Parathyroid adenoma (tissue), 2 donors: Measurements from ENCODE around the gene GAGE10.
"Not testable (repeated sequence)": the region's sequence is repeated elsewhere in the genome, so short reads cannot be mapped to it uniquely, and the experiment has no call there.

Experiments
- H2AFZ ChIP-seq: fragments of 300-600 bp; sonication (generic); one replicate; pipeline ENCODE4 v1.7.0; 2017; ENCODE audit warnings: antibody characterized with exemption, mild to moderate bottlenecking
- H3K27ac ChIP-seq: fragments of 300-600 bp; sonication (generic); one replicate; pipeline ENCODE4 v1.7.0; 2017
- H3K27me3 ChIP-seq: fragments of 300-600 bp; sonication (generic); one replicate; pipeline ENCODE4 v1.7.0; 2017; ENCODE audit warnings: low read length; ENCODE audit not compliant: control insufficient read depth, insufficient read depth
- H3K36me3 ChIP-seq: fragments of 300-600 bp; sonication (generic); one replicate; pipeline ENCODE4 v1.7.0; 2017; ENCODE audit warnings: low read length; ENCODE audit not compliant: control insufficient read depth, insufficient read depth
- H3K4me1 ChIP-seq: fragments of 300-600 bp; sonication (generic); one replicate; pipeline ENCODE4 v1.7.0; 2017; ENCODE audit warnings: control low read depth
- H3K4me2 ChIP-seq: fragments of 300-600 bp; sonication (generic); one replicate; pipeline ENCODE4 v1.7.0; 2017; ENCODE audit warnings: low read length
- H3K4me3 ChIP-seq: fragments of 300-600 bp; sonication (generic); one replicate; pipeline ENCODE4 v1.7.0; 2017; ENCODE audit warnings: low read depth, low read length
- H3K79me2 ChIP-seq: fragments of 300-600 bp; sonication (generic); one replicate; pipeline ENCODE4 v1.7.0; 2017; ENCODE audit warnings: control low read depth
- H3K9ac ChIP-seq: fragments of 300-600 bp; sonication (generic); one replicate; pipeline ENCODE4 v1.7.0; 2017; ENCODE audit warnings: mild to moderate bottlenecking
- H3K9me3 ChIP-seq: fragments of 300-600 bp; sonication (generic); one replicate; pipeline ENCODE4 v1.7.0; 2017; ENCODE audit warnings: low read length; ENCODE audit not compliant: control insufficient read depth
- TF ChIP-seq, protein P1 (sequence below): fragments of 300-600 bp; sonication (generic); IDR thresholded peaks from one replicate; pipeline ENCODE4 v1.7.0; 2017; ENCODE audit warnings: antibody characterized with exemption, mild to moderate bottlenecking
- donor health status: primary hyperparathyroidism.

Gene GAGE10

DNA sequence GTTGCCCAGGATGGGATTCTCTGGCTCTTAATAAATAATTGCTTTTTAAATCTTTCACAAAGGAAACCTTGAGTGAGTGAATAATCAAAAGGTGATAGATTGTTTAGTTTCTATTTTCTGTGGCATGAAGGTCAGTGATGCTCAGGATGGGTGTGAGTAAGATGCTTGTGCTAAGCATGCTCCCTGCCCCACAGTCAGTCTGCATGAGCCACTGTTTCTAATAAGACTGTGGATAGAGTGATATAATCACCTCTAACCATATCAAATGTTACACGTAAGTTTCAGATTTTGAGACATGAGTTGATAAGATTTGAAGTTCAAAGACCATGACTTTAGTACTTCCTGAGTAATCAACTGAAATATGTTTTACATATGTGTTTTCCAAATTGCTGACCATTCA lies 2.7 kb upstream of the GAGE10 start:
- no peaks in the 10 kb centered on the region for H3K27me3 ChIP-seq
- TF ChIP-seq, protein P1, sequence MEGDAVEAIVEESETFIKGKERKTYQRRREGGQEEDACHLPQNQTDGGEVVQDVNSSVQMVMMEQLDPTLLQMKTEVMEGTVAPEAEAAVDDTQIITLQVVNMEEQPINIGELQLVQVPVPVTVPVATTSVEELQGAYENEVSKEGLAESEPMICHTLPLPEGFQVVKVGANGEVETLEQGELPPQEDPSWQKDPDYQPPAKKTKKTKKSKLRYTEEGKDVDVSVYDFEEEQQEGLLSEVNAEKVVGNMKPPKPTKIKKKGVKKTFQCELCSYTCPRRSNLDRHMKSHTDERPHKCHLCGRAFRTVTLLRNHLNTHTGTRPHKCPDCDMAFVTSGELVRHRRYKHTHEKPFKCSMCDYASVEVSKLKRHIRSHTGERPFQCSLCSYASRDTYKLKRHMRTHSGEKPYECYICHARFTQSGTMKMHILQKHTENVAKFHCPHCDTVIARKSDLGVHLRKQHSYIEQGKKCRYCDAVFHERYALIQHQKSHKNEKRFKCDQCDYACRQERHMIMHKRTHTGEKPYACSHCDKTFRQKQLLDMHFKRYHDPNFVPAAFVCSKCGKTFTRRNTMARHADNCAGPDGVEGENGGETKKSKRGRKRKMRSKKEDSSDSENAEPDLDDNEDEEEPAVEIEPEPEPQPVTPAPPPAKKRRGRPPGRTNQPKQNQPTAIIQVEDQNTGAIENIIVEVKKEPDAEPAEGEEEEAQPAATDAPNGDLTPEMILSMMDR = no peak
- no peak overlapping the region for H3K27ac ChIP-seq
- no peak overlapping the region for H3K4me3 ChIP-seq
- no peaks in the 10 kb centered on the region for H3K79me2 ChIP-seq
- H3K36me3 ChIP-seq = no peaks in the 10 kb centered on the region
- no peaks in the 10 kb centered on the region for H3K4me1 ChIP-seq
- no peaks in the 10 kb centered on the region for H3K9me3 ChIP-seq
- no peak overlapping the region for H2AFZ ChIP-seq
- no peak overlapping the region for H3K9ac ChIP-seq
- H3K4me2 ChIP-seq = no peak overlapping the region

DNA sequence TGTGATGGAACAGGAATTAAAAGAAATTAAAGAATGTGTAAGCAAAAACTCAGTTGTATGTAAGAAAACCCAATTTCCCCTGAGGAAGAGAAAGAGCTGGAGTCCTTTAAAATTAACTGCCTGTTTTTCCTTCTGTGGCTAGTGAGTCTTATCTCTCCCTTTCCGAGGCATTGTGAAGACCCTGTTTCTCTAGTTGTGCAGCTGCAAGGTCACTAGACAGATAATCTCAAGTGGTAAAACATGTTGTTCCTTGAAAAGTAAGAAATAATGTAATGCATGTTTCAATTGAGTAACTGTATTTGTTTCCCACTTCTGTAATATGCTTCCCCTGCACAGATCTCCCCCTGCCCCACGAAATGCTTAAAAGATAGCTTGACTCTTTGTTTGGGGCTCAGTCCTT lies 4.3 kb downstream of the GAGE10 start:
- not testable (repeated sequence) for H3K27ac ChIP-seq, H3K27me3 ChIP-seq, H3K9ac ChIP-seq, H2AFZ ChIP-seq, H3K36me3 ChIP-seq, H3K4me2 ChIP-seq, H3K4me1 ChIP-seq, H3K9me3 ChIP-seq, H3K4me3 ChIP-seq, H3K79me2 ChIP-seq

DNA sequence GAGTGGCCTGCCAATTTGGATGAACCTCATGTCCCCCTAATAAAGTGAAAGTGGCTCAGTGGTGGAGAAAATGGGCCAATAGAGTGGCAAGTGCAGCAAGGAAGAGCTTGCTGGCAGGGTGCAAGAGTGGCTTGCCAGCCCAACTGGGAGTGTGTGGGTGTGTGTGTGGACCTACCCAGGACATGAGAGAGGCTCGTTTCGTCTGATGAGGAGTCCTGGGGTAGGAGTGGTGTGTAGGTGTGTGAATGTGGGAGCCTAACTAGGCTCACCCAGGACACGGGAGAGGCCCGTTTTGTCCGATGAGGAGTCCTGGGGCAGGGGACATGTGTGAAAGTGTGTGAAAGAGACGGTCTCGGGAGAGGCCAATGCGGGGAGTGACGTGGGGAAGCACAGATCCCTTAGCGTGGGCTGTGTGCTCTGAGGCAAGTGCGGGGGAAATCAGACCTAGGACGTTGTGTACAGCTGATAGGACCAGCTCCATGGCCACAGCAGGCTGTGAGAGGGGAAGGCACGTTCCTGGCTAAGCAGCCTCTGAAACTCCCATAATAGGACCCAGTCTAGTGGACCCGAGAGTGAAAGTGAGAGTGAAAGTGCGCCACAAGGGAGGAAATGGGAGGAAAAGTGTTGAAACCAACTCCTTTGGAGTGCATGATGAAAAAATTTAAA lies 5.3 kb downstream of the GAGE10 start:
- Histone ChIP-seq H2AFZ (peak overlapping the region; percentile 78), H3K4me3 (peak overlapping the region; percentile 37), H3K27ac (no peak overlapping the region), H3K4me2 (peak overlapping the region; percentile 67), H3K27me3 (no peaks in the 10 kb centered on the region), H3K36me3 (no peaks in the 10 kb centered on the region), H3K4me1 (no peaks in the 10 kb centered on the region), H3K9ac (no peak overlapping the region), H3K79me2 (no peaks in the 10 kb centered on the region), H3K9me3 (no peaks in the 10 kb centered on the region)
- TF ChIP-seq, protein P1 = no peak

DNA sequence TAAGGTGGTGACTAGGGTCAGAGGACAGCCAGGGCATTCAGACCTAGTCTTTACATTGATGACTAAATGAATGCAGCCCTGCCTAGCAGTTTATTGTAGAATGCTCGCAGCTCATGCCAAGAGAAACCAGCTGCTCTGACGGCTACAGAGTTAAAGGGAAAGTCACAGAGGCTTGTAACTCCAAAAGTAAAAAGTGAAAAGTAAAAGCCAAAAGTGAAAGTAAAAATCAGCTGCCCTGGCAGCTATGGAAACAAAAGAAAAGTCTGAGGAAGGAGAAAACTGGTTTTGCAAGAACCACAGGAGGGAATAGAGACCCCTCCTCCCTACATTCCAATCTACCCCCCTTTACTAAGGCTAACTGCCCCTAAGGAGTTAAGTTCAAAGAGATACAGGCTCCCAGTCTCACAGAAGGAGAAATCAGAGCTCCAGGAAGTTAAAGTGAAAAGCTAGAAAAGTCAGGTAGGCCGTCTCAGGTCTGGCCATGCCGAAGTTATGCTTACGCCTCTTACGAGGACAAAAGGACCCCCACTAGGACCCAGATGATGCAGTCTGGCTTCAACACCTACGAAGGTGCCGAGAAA lies 6.0 kb downstream of the GAGE10 start:
- TF ChIP-seq, protein P1 = no peak
- H3K4me1 ChIP-seq = no peaks in the 10 kb centered on the region
- no peaks in the 10 kb centered on the region for H3K79me2 ChIP-seq
- no peaks in the 10 kb centered on the region for H3K27me3 ChIP-seq
- peak overlapping the region; percentile 78 for H2AFZ ChIP-seq
- H3K4me3 ChIP-seq = peak overlapping the region; percentile 37
- no peaks in the 10 kb centered on the region for H3K9me3 ChIP-seq
- peak overlapping the region; percentile 67 for H3K4me2 ChIP-seq
- H3K9ac ChIP-seq = no peak overlapping the region
- H3K27ac ChIP-seq = peak overlapping the region; percentile 32
- no peaks in the 10 kb centered on the region for H3K36me3 ChIP-seq

DNA sequence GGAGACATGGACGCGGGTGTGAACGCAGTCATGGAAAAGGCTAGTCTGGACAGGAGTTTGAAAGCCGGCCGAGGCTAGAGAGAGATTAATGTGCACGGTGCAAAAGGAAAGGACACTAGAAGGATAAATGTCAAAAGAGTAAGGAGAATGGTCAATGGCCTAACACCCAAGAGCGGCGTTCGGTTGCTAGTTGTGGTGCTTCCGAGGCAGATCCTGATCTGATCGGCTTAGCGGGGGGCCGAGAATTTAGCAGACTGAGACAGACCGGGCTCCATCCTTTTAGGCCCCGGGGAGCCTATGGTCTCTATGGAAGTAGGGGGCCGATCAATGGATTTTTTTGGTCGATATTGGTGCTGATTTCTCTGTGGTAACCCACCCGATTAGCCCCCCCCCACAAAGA lies 6.9 kb downstream of the GAGE10 start:
- no peaks in the 10 kb centered on the region for H3K9me3 ChIP-seq
- no peak overlapping the region for H3K9ac ChIP-seq
- no peak overlapping the region for H3K4me2 ChIP-seq
- H3K4me1 ChIP-seq = no peaks in the 10 kb centered on the region
- peak overlapping the region; percentile 78 for H2AFZ ChIP-seq
- no peaks in the 10 kb centered on the region for H3K79me2 ChIP-seq
- no peaks in the 10 kb centered on the region for H3K27me3 ChIP-seq
- H3K4me3 ChIP-seq = no peak overlapping the region
- TF ChIP-seq, protein P1 = no peak
- H3K27ac ChIP-seq = no peak overlapping the region
- no peaks in the 10 kb centered on the region for H3K36me3 ChIP-seq
